ENCODE results near the gene SCT.

GRCh38 chr11:612961-613300 lies 14.1 kb downstream of the SCT start:
- TF ChIP-seq CTCF (IDR thresholded peaks at IDR 0.05) (no peak), POLR2A (IDR thresholded peaks at IDR 0.05) (no peak)

All from Peyer's patch (tissue), 4 donors.